NB4 (cell line): ENCODE results near the gene ARL8A.

ENCODE experiments used
- DNase-seq: peaks from one replicate; pipeline ENCODE4 v3.0.0; 2010; ENCODE audit warnings: low read depth
- H3K4me3 ChIP-seq: one replicate; pipeline ENCODE4 v1.5.1; 2011; ENCODE audit warnings: mild to moderate bottlenecking, low read depth, low read length, moderate library complexity
- MYC ChIP-seq: IDR thresholded peaks from 2 replicates; pipeline ENCODE4 v1.6.1; 2011; ENCODE audit warnings: low read depth, low read length
- POLR2A ChIP-seq: IDR thresholded peaks from 2 replicates; pipeline ENCODE4 v1.6.1; 2011; ENCODE audit warnings: mild to moderate bottlenecking; ENCODE audit not compliant: insufficient read length; ENCODE audit errors: extremely low read depth
- TF ChIP-seq, protein P1 (sequence below): IDR thresholded peaks from one replicate; pipeline ENCODE4 v1.5.1; 2012; ENCODE audit warnings: low read depth, low read length
- TF ChIP-seq, protein P2 (sequence below): IDR thresholded peaks from 2 replicates; pipeline ENCODE4 v1.6.1; 2011; ENCODE audit warnings: low read depth, low read length

Gene ARL8A

GRCh38 chr1:202126426-202126825 is 18.1 kb downstream of the ARL8A start:
- no peak for DNase-seq
- no peak overlapping the region for H3K4me3 ChIP-seq
- TF ChIP-seq, protein P1, sequence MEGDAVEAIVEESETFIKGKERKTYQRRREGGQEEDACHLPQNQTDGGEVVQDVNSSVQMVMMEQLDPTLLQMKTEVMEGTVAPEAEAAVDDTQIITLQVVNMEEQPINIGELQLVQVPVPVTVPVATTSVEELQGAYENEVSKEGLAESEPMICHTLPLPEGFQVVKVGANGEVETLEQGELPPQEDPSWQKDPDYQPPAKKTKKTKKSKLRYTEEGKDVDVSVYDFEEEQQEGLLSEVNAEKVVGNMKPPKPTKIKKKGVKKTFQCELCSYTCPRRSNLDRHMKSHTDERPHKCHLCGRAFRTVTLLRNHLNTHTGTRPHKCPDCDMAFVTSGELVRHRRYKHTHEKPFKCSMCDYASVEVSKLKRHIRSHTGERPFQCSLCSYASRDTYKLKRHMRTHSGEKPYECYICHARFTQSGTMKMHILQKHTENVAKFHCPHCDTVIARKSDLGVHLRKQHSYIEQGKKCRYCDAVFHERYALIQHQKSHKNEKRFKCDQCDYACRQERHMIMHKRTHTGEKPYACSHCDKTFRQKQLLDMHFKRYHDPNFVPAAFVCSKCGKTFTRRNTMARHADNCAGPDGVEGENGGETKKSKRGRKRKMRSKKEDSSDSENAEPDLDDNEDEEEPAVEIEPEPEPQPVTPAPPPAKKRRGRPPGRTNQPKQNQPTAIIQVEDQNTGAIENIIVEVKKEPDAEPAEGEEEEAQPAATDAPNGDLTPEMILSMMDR = no peak
- no peak for TF ChIP-seq POLR2A

DNA sequence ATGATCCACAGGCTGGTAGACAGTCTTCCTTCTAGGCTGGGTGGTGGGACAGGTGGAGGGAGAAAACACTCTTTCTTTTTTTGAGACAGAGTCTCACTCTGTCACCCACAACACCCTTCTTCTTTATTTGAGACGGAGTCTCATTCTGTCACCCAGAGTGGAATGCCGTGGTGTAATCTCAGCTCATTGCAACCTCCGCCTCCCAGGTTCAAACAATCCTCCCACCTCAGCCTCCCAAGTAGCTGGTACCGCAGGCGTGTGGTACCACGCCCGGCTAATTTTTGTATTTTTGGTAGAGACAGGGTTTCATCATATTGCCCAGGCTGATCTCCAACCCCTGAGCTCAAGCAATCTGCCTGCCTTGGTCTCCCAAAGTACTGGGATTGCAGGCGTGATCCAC is 18.9 kb downstream of the ARL8A start:
- no peak overlapping the region for H3K4me3 ChIP-seq
- no peak for DNase-seq
- TF ChIP-seq, protein P2, sequence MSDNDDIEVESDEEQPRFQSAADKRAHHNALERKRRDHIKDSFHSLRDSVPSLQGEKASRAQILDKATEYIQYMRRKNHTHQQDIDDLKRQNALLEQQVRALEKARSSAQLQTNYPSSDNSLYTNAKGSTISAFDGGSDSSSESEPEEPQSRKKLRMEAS = no peak
- no peak for TF ChIP-seq POLR2A
- no peak for TF ChIP-seq MYC
- TF ChIP-seq, protein P1 = no peak

- H3K4me3 ChIP-seq = no peak overlapping the region
- no peak for DNase-seq
- no peak for TF ChIP-seq MYC
- TF ChIP-seq POLR2A = no peak
- TF ChIP-seq, protein P2 = no peak
- TF ChIP-seq, protein P1 = no peak
Measured at GRCh38 chr1:202124142-202124541, 20.4 kb downstream of the ARL8A start.

DNA sequence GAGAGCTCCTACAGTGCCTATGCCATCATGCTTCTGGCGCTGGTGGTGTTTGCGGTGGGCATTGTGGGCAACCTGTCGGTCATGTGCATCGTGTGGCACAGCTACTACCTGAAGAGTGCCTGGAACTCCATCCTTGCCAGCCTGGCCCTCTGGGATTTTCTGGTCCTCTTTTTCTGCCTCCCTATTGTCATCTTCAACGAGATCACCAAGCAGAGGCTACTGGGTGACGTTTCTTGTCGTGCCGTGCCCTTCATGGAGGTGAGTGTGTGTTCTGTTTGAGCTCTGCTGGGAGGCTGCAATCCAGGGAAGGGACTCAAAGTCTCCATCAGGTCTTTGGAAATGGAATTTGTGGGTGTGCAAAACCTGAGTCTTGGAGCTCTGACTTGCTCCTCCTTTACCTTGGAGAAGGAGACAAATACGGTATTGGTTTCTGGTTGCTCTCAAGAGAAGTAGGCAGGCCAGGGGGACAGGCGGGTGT is 21.2 kb downstream of the ARL8A start:
- DNase-seq = no peak
- H3K4me3 ChIP-seq = no peak overlapping the region
- no peak for TF ChIP-seq MYC
- TF ChIP-seq, protein P2 = no peak

DNA sequence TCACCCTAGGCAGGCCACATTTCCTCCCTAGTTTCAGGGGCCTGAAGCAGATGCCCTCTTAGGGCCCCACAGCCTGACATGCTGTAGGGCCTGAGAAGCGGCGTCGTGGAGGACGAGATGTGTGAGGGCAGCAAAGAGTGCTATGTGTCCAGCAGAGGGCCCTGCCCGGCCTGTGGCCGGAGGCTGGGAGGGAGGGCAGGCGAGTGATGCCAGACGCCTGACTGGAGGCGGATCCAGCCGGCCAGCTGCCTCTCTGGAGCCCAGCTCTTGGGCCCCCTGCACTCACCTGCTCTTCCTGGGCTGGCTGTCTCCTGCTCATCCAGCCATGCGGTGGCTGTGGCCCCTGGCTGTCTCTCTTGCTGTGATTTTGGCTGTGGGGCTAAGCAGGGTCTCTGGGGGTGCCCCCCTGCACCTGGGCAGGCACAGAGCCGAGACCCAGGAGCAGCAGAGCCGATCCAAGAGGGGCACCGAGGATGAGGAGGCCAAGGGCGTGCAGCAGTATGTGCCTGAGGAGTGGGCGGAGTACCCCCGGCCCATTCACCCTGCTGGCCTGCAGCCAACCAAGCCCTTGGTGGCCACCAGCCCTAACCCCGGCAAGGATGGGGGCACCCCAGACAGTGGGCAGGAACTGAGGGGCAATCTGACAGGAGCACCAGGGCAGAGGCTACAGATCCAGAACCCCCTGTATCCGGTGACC is 21.8 kb downstream of the ARL8A start, which contains the start of gene GPR37L1:
Gene GPR37L1 (plus strand): TSS at position 279 of the 697 bp plus-strand sequence. CDS start 47 bp downstream, at position 326.
- TF ChIP-seq, protein P1 = no peak
- TF ChIP-seq, protein P2 = no peak
- TF ChIP-seq MYC (no peak), POLR2A (no peak)
- H3K4me3 ChIP-seq = no peak within 1 kb of the TSS
- DNase-seq = no peak

GRCh38 chr1:202121006-202121405 is 23.5 kb downstream of the ARL8A start:
- DNase-seq = no peak
- TF ChIP-seq MYC (no peak), POLR2A (no peak)
- TF ChIP-seq, protein P1 = no peak
- TF ChIP-seq, protein P2 = no peak
- H3K4me3 ChIP-seq = no peak overlapping the region
